ENCODE data around the gene NSMCE4A. TPM values are rescaled to one million over a fixed set of nuclear protein-coding genes. Genes with fewer than 3 reads are reported as not detected.

Gene NSMCE4A
- total RNA-seq, 2 experiments from 2014 or later: 34.2 to 36.5 TPM

- peak overlapping the region; percentile 92 for H3K27ac Mint-ChIP-seq
- no peaks in the 10 kb centered on the region for H3K9me3 Mint-ChIP-seq
- no peaks in the 10 kb centered on the region for H3K27me3 ChIP-seq (ENCODE audit: control insufficient read depth in 1 of 2, insufficient read depth in 2 of 2, low read length in 2 of 2)
- no peaks in the 10 kb centered on the region for H3K9me3 ChIP-seq (ENCODE audit: control insufficient read depth in 1 of 2, insufficient read depth in 1 of 2, low read length in 2 of 2)
- intact Hi-C loops (cut with DNase I, micrococcal nuclease): loop anchor here in 1 of 2 experiments (1.0 to 10.0 kb wide), 3 partner anchors 47 to 1079 kb away; partner anchors contain the start of genes ACADSB, C10orf88, IKZF5 and NSMCE4A
- H3K4me1 ChIP-seq (ENCODE audit: insufficient read depth, low read length): peaks cover 11% of the 10 kb centered on the region
- H3K27ac ChIP-seq (ENCODE audit: low read depth in 1 of 2, low read length in 2 of 2): peak overlapping the region; percentile 76 to 85
- no peak for TF ChIP-seq CTCF (IDR thresholded peaks at IDR 0.05)
- DNase-seq: peak in 1 of 14 experiments; percentile 8
- ChIA-PET POLR2A (interaction anchor here (0.6 to 1.6 kb wide), 5 partner anchors 20 to 951 kb away, joined by 3 to 9 read pairs (median 4); partner anchors contain the start of genes FAM24B, NSMCE4A and PLEKHA1), CTCF (no interaction called here)
- peak overlapping the region; percentile 99 for H3K4me3 ChIP-seq (ENCODE audit: low read length)
- H3K36me3 ChIP-seq (ENCODE audit: insufficient read depth, low read length): peaks cover under 1% of the 10 kb centered on the region
- peaks cover 10% of the 10 kb centered on the region for H3K36me3 Mint-ChIP-seq (ENCODE audit: low read depth)
- H3K27me3 Mint-ChIP-seq: no peaks in the 10 kb centered on the region
- H3K4me1 Mint-ChIP-seq (ENCODE audit: low read depth): peaks cover 32% of the 10 kb centered on the region
- peak overlapping the region; percentile 96 for H3K4me3 Mint-ChIP-seq
- no peak for ATAC-seq (ENCODE audit: poor library complexity)
Measured at GRCh38 chr10:121928528-121928884, 46.5 kb downstream of the NSMCE4A start.

GRCh38 chr10:121927841-121928527 is 47.0 kb downstream of the NSMCE4A start, which contains the start of gene ATE1:
ATE1 (minus strand) TSS chr10:121928031; CDS start chr10:121927949, 82 bp downstream.
- Histone ChIP-seq H3K36me3 (ENCODE audit: insufficient read depth, low read length) (peaks cover 5% of the 10 kb centered on the region), H3K27ac (ENCODE audit: low read depth in 1 of 2, low read length in 2 of 2) (peak within 1 kb of the TSS; percentile 76 to 85), H3K27me3 (ENCODE audit: control insufficient read depth in 1 of 2, insufficient read depth in 2 of 2, low read length in 2 of 2) (no peaks in the 10 kb centered on the region), H3K4me3 (ENCODE audit: low read length) (peak within 1 kb of the TSS; percentile 99), H3K4me1 (ENCODE audit: insufficient read depth, low read length) (peaks cover 11% of the 10 kb centered on the region), H3K9me3 (ENCODE audit: control insufficient read depth in 1 of 2, insufficient read depth in 1 of 2, low read length in 2 of 2) (no peaks in the 10 kb centered on the region)
- peak; percentile 93 for ATAC-seq (ENCODE audit: poor library complexity)
- Mint-ChIP-seq H3K27ac (peak within 1 kb of the TSS; percentile 92), H3K4me3 (peak within 1 kb of the TSS; percentile 96), H3K4me1 (ENCODE audit: low read depth) (peaks cover 32% of the 10 kb centered on the region), H3K27me3 (no peaks in the 10 kb centered on the region), H3K9me3 (no peaks in the 10 kb centered on the region), H3K36me3 (ENCODE audit: low read depth) (peaks cover 12% of the 10 kb centered on the region)
- DNase-seq: peak; percentile 67 to 92 (median 78)
- intact Hi-C loops (cut with DNase I, micrococcal nuclease): loop anchor here in 1 of 2 experiments (1.0 to 10.0 kb wide), 3 partner anchors 47 to 1079 kb away; partner anchors contain the start of genes ACADSB, C10orf88, IKZF5 and NSMCE4A
- no peak for TF ChIP-seq CTCF (IDR thresholded peaks at IDR 0.05)
- ChIA-PET CTCF (no interaction called here), POLR2A (interaction anchor here (0.9 to 1.6 kb wide), 4 partner anchors 20 to 951 kb away, joined by 3 to 9 read pairs (median 4); partner anchors contain the start of genes FAM24B, NSMCE4A and PLEKHA1)

DNA sequence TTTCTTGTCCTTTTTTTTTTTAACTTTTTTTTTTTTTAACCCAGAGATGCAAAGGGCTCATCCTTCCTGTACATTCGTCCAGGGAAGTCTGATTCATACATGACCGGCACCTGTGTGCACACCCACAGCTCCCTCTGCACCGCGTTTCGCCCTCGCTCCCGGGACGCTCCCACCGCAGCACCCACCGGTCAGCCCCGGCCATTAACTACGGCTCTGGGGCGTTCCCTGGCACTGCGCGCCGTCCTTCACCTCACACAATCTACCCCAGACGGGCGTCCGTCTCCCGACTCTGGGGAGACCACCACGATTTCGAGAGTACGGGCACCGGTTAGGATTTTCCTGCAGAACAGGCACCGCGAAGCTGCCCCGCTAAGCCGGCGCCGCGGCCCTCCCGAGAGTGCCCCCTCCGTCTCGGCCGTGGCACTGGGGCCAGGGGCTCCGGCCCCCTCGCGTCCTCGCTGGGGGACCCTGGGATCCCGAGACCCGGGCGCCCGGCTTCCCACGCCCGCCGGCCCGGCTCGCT is 47.6 kb downstream of the NSMCE4A start:
- Histone ChIP-seq H3K36me3 (ENCODE audit: insufficient read depth, low read length) (peaks cover 9% of the 10 kb centered on the region), H3K27ac (ENCODE audit: low read depth in 1 of 2, low read length in 2 of 2) (peak overlapping the region; percentile 55 to 76), H3K27me3 (ENCODE audit: control insufficient read depth in 1 of 2, insufficient read depth in 2 of 2, low read length in 2 of 2) (no peaks in the 10 kb centered on the region), H3K4me3 (ENCODE audit: low read length) (peak overlapping the region; percentile 99), H3K4me1 (ENCODE audit: insufficient read depth, low read length) (peaks cover 11% of the 10 kb centered on the region), H3K9me3 (ENCODE audit: control insufficient read depth in 1 of 2, insufficient read depth in 1 of 2, low read length in 2 of 2) (no peaks in the 10 kb centered on the region)
- DNase-seq: peak in 10 of 14 experiments; percentile 1 to 53 (median 10)
- H3K27me3 Mint-ChIP-seq: no peaks in the 10 kb centered on the region
- ATAC-seq (ENCODE audit: poor library complexity): peak; percentile 16
- peak overlapping the region; percentile 96 for H3K4me3 Mint-ChIP-seq
- H3K36me3 Mint-ChIP-seq (ENCODE audit: low read depth): peaks cover 18% of the 10 kb centered on the region
- H3K9me3 Mint-ChIP-seq: no peaks in the 10 kb centered on the region
- H3K27ac Mint-ChIP-seq: peak overlapping the region; percentile 87
- ChIA-PET POLR2A (interaction anchor here (1.5 to 1.6 kb wide), 2 partner anchors 21 to 47 kb away, joined by 5 to 9 read pairs; partner anchors contain the start of gene NSMCE4A), CTCF (no interaction called here)
- no peak for TF ChIP-seq CTCF (IDR thresholded peaks at IDR 0.05)
- intact Hi-C loops (cut with DNase I, micrococcal nuclease): loop anchor here in 1 of 2 experiments (5.0 to 10.0 kb wide), 2 partner anchors 1027 to 1080 kb away; partner anchors contain the start of genes ACADSB, C10orf88 and IKZF5
- peaks cover 32% of the 10 kb centered on the region for H3K4me1 Mint-ChIP-seq (ENCODE audit: low read depth)

Data from CD4-positive, alpha-beta T cell (primary cell).